ENCODE results near the gene IL12RB1.
"Not testable (repeated sequence)": the region's sequence is repeated elsewhere in the genome, so short reads cannot be mapped to it uniquely, and the experiment has no call there.

The IL12RB1 gene

DNA sequence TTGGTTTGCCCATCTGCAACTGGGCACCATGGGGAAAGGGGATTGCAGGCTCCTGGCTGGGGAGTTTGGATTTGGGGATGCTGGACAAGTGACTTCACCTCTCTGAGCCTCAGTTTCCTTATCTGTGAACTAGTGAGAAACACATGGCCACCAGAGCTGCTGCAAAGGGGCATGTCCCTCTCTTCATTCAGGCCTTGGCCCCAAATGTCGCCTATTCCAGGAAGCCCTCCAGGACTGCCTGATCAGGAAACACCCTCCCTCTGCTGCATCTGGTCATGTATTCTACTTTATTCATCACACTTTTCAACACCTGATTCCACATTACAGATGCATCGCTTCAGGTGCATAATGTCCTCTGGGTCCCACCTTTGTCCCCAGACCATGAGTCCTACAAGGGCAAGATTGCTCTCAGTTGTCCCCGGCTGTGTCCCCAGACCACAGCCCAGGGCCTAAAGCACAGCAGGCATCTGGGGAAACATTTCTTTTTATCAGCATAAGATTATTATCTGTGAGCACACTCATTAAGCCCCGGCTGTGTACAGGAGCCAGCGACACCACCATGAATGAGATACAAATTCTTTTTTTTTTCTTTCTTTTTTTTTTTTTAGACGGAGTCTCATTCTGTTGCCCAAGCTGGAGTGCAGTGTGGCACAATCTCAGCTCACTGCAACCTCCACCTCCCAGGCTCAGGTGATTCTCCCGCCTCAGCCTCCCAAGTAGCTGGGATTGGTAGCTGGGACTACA is 41.3 kb downstream of the IL12RB1 start:
- DNase-seq (ENCODE audit: low spot score), result no peak

- peak; percentile 83 for DNase-seq (ENCODE audit: low spot score)
Measured at GRCh38 chr19:18044825-18045304, 41.9 kb downstream of the IL12RB1 start.

- no peak for DNase-seq (ENCODE audit: low spot score)
Measured at GRCh38 chr19:18043676-18044075, 43.1 kb downstream of the IL12RB1 start.

DNA sequence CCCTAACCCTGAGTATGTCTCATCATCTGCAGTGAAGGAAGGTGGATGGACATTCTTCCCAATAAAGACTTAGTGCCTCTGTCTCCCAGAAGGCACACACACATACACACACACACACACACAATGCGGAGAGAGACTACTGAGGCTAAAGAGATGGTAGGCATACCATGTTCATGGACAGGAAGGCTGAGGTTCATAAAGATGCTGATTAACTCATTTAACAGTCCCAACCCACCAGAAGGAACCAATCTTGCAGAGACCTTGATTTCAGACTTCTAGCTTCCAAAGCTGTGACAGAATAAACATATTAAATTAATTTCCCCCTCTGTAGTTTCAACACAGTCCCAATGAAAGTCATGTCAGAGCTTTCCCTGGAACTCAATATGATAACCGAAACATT is 45.7 kb downstream of the IL12RB1 start:
- no peak for DNase-seq (ENCODE audit: low spot score)

DNA sequence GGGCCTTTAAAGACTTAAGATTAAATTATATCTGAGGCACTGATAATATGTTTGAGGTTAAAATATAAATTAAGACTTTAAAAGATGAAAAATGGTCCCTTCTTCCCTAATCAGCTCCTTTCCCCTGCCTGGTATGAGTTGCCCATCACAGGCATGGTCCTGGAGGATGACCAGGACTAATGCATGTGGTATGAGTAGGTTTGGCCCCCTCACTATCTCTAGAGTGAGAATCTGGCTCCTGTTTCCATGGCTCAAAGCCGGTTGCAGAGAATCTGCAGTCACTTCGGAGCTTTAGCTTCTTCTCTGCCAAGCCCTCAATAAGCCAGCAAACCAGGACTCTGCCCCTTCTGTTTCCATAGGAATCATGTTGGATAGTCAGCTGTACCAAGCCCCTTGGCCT is 54.6 kb downstream of the IL12RB1 start:
- DNase-seq (ENCODE audit: low spot score), result not testable (repeated sequence)

GRCh38 chr19:18031401-18031800 is 55.3 kb downstream of the IL12RB1 start:
- not testable (repeated sequence) for DNase-seq (ENCODE audit: low spot score)

- DNase-seq (ENCODE audit: low spot score), result no peak
Measured at GRCh38 chr19:18029617-18030338, 57.0 kb downstream of the IL12RB1 start.

- DNase-seq (ENCODE audit: low spot score), result no peak
Measured at GRCh38 chr19:18027151-18027550, 59.6 kb downstream of the IL12RB1 start.

DNA sequence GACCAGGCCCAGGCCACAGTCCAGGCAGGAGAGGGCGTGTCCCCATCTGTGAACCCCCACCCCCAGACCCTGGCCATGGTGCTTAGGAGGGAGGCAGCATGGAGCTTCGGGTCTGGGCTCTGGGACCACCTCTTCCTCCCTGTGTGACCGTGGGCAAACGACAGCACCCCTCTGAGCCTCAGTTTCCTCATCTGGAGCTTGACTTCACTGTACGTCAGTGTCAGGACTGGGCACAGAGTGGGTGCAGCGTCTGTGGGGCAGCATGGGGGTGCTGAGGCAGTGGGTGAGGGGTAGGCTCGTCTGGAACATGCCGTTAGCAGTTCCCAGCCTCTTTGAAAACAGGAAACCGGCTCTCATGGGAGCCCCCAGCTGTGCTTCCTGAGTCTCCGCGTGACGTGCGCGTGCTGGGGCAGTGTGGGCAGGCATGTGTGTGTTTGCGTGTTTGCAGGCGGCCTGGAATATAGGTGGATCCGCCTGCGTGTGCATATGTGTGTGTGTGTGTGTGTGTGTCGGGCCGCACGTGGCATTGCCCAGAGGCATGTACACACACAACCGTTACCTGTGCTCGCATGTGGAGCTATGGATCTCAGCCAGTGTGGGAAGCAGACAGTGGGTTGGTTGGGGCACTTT is 63.0 kb downstream of the IL12RB1 start:
- DNase-seq (ENCODE audit: low spot score), result peak; percentile 87

- no peak for DNase-seq (ENCODE audit: low spot score)
Measured at GRCh38 chr19:18021121-18021755, 65.5 kb downstream of the IL12RB1 start.

DNA sequence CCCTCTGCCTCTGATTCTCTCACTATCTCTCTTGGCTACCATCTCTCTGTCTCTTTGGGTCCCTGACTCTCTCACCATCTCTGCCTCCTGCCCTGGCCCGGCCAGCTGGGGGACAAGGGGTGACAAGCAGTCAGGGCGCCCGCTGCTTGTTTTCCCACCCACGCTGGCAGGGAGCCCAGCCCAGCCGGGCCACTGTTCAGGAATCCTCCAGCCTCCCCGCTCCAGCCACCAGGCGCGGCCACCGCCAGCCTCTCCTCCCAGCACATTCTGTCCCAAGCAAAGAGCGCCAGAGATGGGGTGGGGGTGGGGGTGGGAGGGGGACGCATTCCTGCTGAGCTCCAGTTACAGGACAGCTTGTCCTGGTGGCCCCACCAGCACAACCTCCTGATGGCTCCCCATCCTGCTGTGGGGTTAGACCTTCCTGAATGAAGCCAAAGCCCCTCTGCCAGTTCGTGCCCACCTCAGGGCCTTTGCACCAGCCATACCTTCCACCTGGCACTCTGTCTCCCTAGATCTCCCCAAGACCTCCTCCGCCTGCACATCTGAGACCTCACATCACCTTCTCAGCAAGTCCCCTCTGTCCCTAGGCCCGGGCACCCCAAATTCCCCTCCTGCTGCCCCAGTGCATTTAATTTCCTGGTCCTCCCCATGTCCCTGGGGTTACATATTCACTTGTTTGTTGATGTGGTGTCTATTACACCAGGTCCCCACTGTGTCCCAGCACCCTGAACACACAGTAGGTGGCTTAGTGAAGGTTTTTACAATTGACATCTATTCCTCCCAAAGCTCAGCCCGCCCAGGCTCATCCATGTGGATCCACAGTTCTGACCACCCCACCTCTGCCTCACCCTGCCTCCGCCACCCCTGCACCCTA is 66.3 kb downstream of the IL12RB1 start:
- DNase-seq (ENCODE audit: low spot score), result no peak

DNA sequence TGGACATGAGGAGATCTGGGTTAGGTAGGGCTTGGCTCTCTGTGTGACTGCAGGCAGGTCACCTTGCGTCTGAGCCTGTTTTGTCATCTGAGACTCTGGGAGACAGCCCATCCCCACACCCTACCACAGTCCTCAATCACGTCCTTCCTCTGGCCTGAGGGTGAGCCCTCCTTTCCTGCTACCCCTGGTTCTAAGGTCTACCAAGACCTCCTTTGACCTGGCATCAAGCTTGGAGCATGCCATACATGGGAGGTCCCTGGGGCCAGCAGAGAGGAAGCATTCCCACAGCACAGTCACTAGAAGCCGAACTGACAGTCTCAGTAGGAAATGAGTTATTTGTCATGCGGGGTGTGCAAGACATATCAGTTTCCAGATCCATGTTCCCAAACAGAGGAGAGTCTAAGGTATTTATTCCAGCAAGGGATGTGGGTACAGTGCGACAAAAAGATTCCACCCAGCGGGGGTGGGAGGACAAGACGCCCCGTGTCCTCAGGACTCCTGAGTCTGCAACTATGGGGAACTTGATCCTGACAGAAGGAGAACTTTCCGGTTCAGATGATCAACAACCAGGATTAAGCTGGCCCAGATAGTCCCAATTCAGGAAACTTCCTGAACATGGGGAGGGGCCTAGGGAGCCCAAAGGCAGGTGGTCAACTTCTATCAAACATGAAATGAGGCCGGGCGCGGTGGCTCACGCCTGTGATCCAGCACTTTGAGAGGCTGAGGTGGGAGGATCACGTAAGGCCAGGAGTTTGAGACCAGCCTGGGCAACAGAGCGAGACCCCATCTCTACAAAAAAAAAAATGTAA is 69.3 kb downstream of the IL12RB1 start:
- DNase-seq (ENCODE audit: low spot score), result no peak

DNA sequence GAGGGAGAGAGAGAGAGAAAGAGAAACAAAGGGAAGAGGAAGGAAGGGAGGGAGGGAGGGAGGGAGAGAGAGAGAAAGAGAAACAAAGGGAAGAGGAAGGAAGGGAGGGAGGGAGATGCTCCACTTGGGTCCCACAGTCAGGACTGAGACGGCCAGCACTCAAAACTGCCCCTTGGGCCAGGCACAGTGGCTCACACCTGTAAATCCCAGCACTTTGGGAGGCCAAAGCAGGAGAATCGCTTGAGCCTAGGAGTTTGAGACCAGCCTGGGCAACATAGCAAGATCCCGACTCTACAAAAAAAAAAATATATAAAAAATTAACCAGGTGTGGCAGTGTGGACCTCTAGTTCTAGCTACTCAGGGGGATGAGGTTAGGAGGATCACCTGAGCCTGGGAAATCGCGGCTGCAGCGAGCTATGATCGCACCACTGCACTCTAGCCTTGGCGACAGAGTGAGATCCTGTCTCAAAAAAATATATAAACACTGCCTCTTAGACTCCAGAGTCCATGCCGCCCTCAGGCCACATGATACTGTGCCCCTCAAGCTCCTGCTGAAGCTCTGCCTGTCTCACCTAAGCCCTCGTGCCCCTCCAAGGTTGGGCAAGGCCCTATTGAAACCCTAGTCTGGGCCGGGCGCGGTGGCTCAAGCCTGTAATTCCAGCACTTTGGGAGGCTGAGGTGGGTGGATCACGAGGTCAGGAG is 70.4 kb downstream of the IL12RB1 start:
- no peak for DNase-seq (ENCODE audit: low spot score)

GRCh38 chr19:18014197-18014596 is 72.5 kb downstream of the IL12RB1 start:
- no peak for DNase-seq (ENCODE audit: low spot score)

GRCh38 chr19:18013210-18014111 is 73.3 kb downstream of the IL12RB1 start:
- DNase-seq (ENCODE audit: low spot score), result no peak

- no peak for DNase-seq (ENCODE audit: low spot score)
Measured at GRCh38 chr19:18010149-18010548, 76.6 kb downstream of the IL12RB1 start.

DNA sequence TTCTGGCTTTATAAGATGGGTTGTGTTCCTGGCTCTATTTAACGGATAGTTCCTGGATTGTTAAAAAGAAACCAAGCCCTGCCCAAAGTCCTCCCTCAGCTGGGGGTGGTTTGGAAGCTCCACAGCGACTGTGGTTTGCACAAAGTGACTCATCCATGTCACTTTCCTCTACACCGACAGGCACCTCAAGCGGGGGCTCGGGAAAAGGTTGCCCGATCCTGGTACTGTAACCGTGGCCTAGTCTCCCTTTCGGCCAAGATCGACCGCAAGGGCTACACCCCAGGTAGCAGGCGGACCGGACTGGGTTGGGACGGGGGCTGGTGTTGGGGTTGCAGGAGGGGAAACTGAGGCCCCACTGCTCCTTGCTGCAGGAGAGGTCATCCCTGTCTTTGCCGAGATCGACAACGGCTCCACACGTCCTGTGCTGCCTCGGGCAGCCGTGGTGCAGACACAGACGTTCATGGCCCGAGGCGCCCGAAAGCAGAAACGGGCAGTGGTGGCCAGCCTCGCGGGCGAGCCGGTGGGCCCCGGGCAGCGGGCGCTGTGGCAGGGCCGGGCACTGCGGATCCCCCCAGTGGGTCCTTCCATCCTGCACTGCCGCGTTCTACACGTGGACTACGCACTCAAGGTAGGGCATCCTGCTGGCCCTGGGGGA is 77.2 kb downstream of the IL12RB1 start:
- no peak for DNase-seq (ENCODE audit: low spot score)
